ENCODE measurements around the gene NKAIN2.

DNA sequence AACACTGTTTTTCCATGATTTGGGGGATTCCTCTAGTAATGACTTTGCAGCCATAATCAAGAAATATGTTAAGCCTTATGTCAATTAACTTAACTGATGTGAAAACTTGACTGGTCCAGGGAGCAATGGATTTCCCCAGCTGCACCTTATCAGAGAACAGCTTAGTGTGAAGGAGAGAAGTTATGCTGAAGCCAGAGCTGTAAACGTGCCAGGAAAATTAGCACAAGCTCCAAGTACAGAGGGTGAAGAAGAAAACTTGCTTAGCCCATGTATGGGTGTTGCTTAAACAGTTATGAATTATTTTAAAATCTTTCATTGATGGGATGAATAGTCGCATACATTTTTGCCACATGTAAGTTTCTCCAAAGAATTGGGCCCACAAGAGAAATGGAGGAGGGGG lies 943.7 kb downstream of the NKAIN2 start:
- TF ChIP-seq, protein P1, sequence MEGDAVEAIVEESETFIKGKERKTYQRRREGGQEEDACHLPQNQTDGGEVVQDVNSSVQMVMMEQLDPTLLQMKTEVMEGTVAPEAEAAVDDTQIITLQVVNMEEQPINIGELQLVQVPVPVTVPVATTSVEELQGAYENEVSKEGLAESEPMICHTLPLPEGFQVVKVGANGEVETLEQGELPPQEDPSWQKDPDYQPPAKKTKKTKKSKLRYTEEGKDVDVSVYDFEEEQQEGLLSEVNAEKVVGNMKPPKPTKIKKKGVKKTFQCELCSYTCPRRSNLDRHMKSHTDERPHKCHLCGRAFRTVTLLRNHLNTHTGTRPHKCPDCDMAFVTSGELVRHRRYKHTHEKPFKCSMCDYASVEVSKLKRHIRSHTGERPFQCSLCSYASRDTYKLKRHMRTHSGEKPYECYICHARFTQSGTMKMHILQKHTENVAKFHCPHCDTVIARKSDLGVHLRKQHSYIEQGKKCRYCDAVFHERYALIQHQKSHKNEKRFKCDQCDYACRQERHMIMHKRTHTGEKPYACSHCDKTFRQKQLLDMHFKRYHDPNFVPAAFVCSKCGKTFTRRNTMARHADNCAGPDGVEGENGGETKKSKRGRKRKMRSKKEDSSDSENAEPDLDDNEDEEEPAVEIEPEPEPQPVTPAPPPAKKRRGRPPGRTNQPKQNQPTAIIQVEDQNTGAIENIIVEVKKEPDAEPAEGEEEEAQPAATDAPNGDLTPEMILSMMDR (IDR thresholded peaks at IDR 0.05) = no peak
- TF ChIP-seq ZFX (IDR thresholded peaks at IDR 0.05; ENCODE audit: borderline replicate concordance) = no peak

All from 22Rv1 (cell line).